PC-3 (cell line): ENCODE data around the gene ADRA2B.
"Not testable (repeated sequence)": the region's sequence is repeated elsewhere in the genome, so short reads cannot be mapped to it uniquely, and the experiment has no call there.

Experiments
- EZH2 ChIP-seq: fragments of 300-600 bp; sonication (generic); IDR thresholded peaks from one replicate; pipeline ENCODE4 v1.6.1; 2017; ENCODE audit warnings: antibody characterized with exemption, mild to moderate bottlenecking, low read length; ENCODE audit not compliant: unreplicated experiment
- TF ChIP-seq, protein P1 (sequence below): fragments of 300-600 bp; sonication (generic); conservative IDR thresholded peaks from 2 replicates; pipeline ENCODE4 v1.5.1; 2017; ENCODE audit warnings: antibody characterized with exemption, low read depth, mild to moderate bottlenecking, low read length

GRCh38 chr2:96071087-96071976 is 45.0 kb downstream of the ADRA2B start:
- TF ChIP-seq, protein P1, sequence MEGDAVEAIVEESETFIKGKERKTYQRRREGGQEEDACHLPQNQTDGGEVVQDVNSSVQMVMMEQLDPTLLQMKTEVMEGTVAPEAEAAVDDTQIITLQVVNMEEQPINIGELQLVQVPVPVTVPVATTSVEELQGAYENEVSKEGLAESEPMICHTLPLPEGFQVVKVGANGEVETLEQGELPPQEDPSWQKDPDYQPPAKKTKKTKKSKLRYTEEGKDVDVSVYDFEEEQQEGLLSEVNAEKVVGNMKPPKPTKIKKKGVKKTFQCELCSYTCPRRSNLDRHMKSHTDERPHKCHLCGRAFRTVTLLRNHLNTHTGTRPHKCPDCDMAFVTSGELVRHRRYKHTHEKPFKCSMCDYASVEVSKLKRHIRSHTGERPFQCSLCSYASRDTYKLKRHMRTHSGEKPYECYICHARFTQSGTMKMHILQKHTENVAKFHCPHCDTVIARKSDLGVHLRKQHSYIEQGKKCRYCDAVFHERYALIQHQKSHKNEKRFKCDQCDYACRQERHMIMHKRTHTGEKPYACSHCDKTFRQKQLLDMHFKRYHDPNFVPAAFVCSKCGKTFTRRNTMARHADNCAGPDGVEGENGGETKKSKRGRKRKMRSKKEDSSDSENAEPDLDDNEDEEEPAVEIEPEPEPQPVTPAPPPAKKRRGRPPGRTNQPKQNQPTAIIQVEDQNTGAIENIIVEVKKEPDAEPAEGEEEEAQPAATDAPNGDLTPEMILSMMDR: not testable (repeated sequence)
- TF ChIP-seq EZH2: not testable (repeated sequence)
